HFF-Myc (cell line): Measurements from ENCODE around the gene MAGI1.

Source experiments
- DNase-seq: peaks from one replicate; pipeline ENCODE4 v3.0.0-alpha.2; 2011; ENCODE audit warnings: low read depth; ENCODE audit errors: extremely low read depth
- H3K4me3 ChIP-seq: replicated peaks from 2 replicates; pipeline ENCODE4 v1.5.1; 2011; ENCODE audit warnings: low read depth, mild to moderate bottlenecking, control low read depth, low read length
- TF ChIP-seq, protein P1 (sequence below): IDR thresholded peaks from 2 replicates; pipeline ENCODE4 v1.5.1; 2012; ENCODE audit warnings: mild to moderate bottlenecking, low read depth, low read length, control low read depth; ENCODE audit errors: missing control alignments

Gene MAGI1

DNA sequence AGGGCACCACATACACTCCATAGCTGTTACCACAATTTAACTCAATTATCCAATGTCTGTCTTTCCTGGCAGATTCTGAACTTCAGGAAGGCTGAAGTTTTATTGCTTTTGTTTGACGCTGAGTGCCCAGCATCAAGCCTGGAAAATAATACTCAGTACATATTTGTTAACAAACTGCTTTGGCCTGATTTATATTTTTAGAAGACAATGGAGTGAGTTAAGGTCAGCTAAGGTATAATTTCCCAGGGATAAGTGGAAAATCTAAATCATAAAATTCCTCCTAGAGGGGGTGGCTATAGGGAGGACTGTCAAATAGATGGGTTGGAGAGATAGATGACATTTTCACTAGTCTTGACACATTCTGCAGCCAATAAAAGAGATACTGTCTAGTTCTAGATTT is 691.6 kb downstream of the MAGI1 start:
- no peak for DNase-seq
- TF ChIP-seq, protein P1, sequence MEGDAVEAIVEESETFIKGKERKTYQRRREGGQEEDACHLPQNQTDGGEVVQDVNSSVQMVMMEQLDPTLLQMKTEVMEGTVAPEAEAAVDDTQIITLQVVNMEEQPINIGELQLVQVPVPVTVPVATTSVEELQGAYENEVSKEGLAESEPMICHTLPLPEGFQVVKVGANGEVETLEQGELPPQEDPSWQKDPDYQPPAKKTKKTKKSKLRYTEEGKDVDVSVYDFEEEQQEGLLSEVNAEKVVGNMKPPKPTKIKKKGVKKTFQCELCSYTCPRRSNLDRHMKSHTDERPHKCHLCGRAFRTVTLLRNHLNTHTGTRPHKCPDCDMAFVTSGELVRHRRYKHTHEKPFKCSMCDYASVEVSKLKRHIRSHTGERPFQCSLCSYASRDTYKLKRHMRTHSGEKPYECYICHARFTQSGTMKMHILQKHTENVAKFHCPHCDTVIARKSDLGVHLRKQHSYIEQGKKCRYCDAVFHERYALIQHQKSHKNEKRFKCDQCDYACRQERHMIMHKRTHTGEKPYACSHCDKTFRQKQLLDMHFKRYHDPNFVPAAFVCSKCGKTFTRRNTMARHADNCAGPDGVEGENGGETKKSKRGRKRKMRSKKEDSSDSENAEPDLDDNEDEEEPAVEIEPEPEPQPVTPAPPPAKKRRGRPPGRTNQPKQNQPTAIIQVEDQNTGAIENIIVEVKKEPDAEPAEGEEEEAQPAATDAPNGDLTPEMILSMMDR: no peak
- no peak overlapping the region for H3K4me3 ChIP-seq

DNA sequence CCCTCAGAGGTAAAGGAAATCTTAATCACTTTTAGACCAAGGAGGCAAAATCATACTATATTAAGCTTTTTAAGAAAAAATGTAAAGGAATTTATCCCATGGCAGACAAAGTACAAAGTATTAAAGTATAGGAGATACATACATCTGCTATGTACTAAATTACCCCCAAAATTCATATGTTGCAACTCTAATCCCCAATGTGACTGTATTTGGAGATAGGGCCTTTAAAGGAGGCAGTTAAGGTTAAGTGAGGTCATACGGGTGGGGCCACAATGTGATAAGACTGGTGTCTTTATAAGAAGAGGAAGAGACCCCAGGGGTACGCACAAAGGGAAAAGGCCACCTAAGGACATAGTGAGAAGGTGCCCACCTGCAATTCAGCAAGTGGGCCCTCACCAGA is 693.9 kb downstream of the MAGI1 start:
- TF ChIP-seq, protein P1: no peak
- DNase-seq: no peak
- no peak overlapping the region for H3K4me3 ChIP-seq

DNA sequence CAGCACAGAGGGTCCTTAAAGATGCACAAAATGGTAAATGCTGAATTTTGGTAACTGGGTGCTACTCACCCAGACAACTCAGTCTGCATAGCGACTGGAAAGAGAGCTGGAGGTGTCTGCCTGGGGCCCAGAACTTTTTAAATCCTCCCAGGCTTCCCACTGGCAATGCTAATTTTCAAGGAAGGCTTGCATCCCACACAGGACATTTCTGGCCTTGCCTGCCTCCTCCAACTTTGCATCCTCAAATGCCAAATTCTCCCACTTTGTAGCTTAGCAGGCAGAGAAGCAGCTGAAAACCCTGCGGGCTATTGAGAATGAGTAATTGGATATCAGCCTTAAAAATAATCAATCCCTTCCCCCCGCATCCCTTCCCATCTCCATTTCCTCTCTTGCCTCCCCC is 694.3 kb downstream of the MAGI1 start:
- TF ChIP-seq, protein P1: no peak
- no peak for DNase-seq
- no peak overlapping the region for H3K4me3 ChIP-seq

DNA sequence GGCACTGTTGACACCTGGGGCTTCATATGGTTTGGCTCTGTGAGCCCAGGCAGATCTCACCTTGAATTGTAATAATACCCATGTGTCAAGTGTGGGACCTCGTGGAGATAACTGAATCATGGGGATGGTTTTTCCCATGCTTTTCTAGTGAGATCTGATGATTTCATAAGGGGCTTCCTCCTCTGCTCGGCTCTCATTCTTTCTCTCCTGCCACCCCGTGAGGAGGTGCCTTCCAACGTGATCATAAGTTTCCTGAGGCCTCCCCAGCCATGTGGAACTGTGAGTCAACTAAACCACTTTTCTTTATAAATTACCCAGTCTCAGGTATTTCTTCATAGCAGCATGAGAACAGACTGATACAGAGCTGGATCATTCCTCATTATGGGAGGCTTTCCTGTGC is 695.0 kb downstream of the MAGI1 start:
- no peak overlapping the region for H3K4me3 ChIP-seq
- TF ChIP-seq, protein P1: no peak
- DNase-seq: no peak

DNA sequence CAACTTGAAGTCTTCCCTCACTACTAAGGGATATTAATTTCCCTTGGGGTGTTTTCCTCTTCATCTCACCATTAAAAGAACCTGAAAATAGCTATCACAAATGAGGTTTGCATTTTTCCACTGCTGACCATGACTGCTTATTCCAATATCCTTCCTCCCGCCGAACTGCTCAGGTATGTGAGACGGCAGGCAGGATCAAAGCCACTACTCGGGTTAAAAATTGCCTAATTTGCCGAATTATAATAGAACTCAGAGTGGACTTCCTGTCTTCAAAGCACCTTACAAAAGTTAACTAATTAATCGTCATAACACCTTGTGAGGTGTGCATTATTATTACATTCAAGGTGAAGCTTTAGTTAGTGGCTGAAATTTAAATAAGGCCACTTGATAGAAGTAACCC is 695.7 kb downstream of the MAGI1 start:
- H3K4me3 ChIP-seq: no peak overlapping the region
- TF ChIP-seq, protein P1: no peak
- no peak for DNase-seq

DNA sequence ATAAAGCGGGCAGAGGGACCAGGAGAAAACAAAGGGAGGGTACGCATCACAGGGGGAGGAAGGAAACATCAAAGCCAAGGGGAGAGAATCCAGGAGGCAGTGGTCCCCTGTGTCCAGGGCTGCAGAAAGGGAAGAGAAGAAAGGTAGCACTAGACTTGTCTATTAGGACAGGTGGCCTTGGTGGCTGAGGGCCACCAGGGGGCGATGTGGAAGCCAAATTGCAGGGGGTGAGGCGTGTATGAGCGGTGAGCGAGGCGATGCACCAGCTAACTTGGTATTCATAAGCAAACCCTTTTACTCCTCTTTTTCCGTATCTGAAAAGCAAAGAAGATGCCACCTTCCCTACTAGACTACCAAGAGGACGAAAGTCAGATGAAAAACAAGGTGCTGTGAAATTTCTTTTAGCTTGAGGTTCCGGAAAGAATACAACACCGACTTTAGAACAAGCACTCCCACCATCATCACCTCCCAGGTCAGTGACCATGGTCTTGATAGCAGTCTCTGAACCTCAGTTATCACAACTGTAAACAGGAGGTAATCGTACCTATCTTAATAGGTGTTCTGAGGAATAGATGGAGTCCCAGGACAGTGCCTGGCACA is 696.5 kb downstream of the MAGI1 start:
- DNase-seq: no peak
- TF ChIP-seq, protein P1: peak; percentile 87
- no peak overlapping the region for H3K4me3 ChIP-seq

DNA sequence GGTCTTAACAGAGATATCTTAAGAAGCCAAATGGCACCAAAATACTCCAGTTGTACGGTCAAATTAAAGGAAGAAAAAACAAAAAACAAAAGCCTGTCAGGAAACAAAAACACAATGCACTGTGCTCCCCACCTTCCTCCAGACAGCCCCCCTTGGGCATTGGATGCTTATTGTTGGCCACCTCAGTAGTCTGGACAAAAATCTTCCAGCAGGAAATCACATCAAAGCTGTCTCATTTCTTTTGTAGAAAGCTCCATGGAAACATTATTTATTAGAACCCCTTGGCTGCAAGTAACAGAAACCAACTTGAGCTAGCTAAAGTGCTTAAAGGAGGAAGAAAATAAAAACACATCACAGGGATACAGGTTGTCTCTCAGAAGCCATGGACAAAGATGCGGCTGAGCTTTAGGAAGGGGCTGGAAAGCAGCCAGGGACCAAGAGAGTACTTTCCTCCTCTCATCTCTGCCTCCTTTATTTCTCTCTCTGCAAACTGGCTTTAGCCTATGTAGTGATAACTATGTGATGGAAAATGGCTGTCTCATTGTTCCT is 699.5 kb downstream of the MAGI1 start:
- TF ChIP-seq, protein P1: no peak
- no peak for DNase-seq
- H3K4me3 ChIP-seq: no peak overlapping the region
